HEK293 (cell line): ENCODE measurements around the gene FZR1.

Experiments
- ATF2 ChIP-seq: fragments of 450-650 bp; formaldehyde crosslinking; IDR thresholded peaks from 2 replicates; pipeline ENCODE4 v1.5.1; 2016; ENCODE audit warnings: missing biosample characterization, missing genetic modification characterization, low read depth
- CTCF ChIP-seq: fragments of 450-650 bp; formaldehyde crosslinking; IDR thresholded peaks from 2 replicates; pipeline ENCODE4 v1.5.1; 2016; ENCODE audit warnings: missing biosample characterization, missing genetic modification characterization
- EGR2 ChIP-seq: fragments of 450-650 bp; formaldehyde crosslinking; IDR thresholded peaks from 2 replicates; pipeline ENCODE4 v1.5.1; 2016; ENCODE audit warnings: low read depth, missing biosample characterization, missing genetic modification characterization
- HIC1 ChIP-seq: fragments of 450-650 bp; formaldehyde crosslinking; IDR thresholded peaks from 2 replicates; pipeline ENCODE4 v1.5.1; 2016; ENCODE audit warnings: missing biosample characterization, missing genetic modification characterization
- SP2 ChIP-seq: fragments of 450-650 bp; formaldehyde crosslinking; IDR thresholded peaks from 2 replicates; pipeline ENCODE4 v1.5.1; 2016; ENCODE audit warnings: missing biosample characterization, missing genetic modification characterization
- SP3 ChIP-seq: fragments of 450-650 bp; formaldehyde crosslinking; IDR thresholded peaks from 2 replicates; pipeline ENCODE4 v1.5.1; 2016; ENCODE audit warnings: missing biosample characterization, missing genetic modification characterization
- ZBTB1 ChIP-seq: fragments of 450-650 bp; formaldehyde crosslinking; IDR thresholded peaks from 2 replicates; pipeline ENCODE4 v1.5.1; 2016; ENCODE audit warnings: missing biosample characterization, missing genetic modification characterization
- ZFP69B ChIP-seq: fragments of 450-650 bp; formaldehyde crosslinking; IDR thresholded peaks from 2 replicates; pipeline ENCODE4 v1.5.1; 2016; ENCODE audit warnings: missing biosample characterization, missing genetic modification characterization
- ZNF112 ChIP-seq: fragments of 450-650 bp; formaldehyde crosslinking; IDR thresholded peaks from 2 replicates; pipeline ENCODE4 v1.5.0; 2017; ENCODE audit warnings: missing biosample characterization, missing genetic modification characterization
- ZNF133 ChIP-seq: fragments of 450-650 bp; formaldehyde crosslinking; IDR thresholded peaks from 2 replicates; pipeline ENCODE4 v1.5.1; 2016; ENCODE audit warnings: missing biosample characterization, missing genetic modification characterization
- ZNF214 ChIP-seq: fragments of 450-650 bp; formaldehyde crosslinking; IDR thresholded peaks from 2 replicates; pipeline ENCODE4 v1.5.1; 2017; ENCODE audit warnings: missing biosample characterization, mild to moderate bottlenecking, missing genetic modification characterization, borderline replicate concordance
- ZNF324 ChIP-seq: fragments of 450-650 bp; formaldehyde crosslinking; IDR thresholded peaks from 2 replicates; pipeline ENCODE4 v1.5.1; 2016; ENCODE audit warnings: missing biosample characterization, missing genetic modification characterization
- ZNF335 ChIP-seq: fragments of 450-650 bp; formaldehyde crosslinking; conservative IDR thresholded peaks from 2 replicates; pipeline ENCODE4 v1.5.1; 2016; ENCODE audit warnings: missing biosample characterization, missing genetic modification characterization
- ZNF366 ChIP-seq: fragments of 450-650 bp; formaldehyde crosslinking; conservative IDR thresholded peaks from 2 replicates; pipeline ENCODE4 v1.5.1; 2016; ENCODE audit warnings: missing biosample characterization, missing genetic modification characterization
- ZNF488 ChIP-seq: fragments of 450-650 bp; formaldehyde crosslinking; IDR thresholded peaks from 2 replicates; pipeline ENCODE4 v1.5.1; 2016; ENCODE audit warnings: missing biosample characterization, missing genetic modification characterization
- ZNF560 ChIP-seq: fragments of 450-650 bp; formaldehyde crosslinking; IDR thresholded peaks from 2 replicates; pipeline ENCODE4 v1.5.1; 2017; ENCODE audit warnings: missing biosample characterization, missing genetic modification characterization, borderline replicate concordance
- ZNF692 ChIP-seq: fragments of 450-650 bp; formaldehyde crosslinking; IDR thresholded peaks from 2 replicates; pipeline ENCODE4 v1.5.1; 2016; ENCODE audit warnings: missing biosample characterization, missing genetic modification characterization
- ZNF76 ChIP-seq: fragments of 450-650 bp; formaldehyde crosslinking; IDR thresholded peaks from 2 replicates; pipeline ENCODE4; 2016; ENCODE audit warnings: low read depth, missing biosample characterization, missing genetic modification characterization, borderline replicate concordance
- ZSCAN4 ChIP-seq: fragments of 450-650 bp; formaldehyde crosslinking; IDR thresholded peaks from 2 replicates; pipeline ENCODE4 v1.5.1; 2017; ENCODE audit warnings: missing biosample characterization, missing genetic modification characterization

The FZR1 gene

GRCh38 chr19:3573858-3574637 is 67.9 kb downstream of the FZR1 start (continued):
- TF ChIP-seq CTCF (tag by site-specific recombination): no peak
- peak; percentile 96 for TF ChIP-seq SP3 (tag by site-specific recombination)
- TF ChIP-seq ZBTB1: no peak
- TF ChIP-seq ZNF112 (tag by site-specific recombination): no peak
- no peak for TF ChIP-seq ZNF366 (tag by site-specific recombination)
- TF ChIP-seq ZNF692: peak; percentile 91
- no peak for TF ChIP-seq ZSCAN4
- TF ChIP-seq SP2 (tag by site-specific recombination): peak; percentile 96
- no peak for TF ChIP-seq ZNF76
- no peak for TF ChIP-seq ZNF560
- no peak for TF ChIP-seq ZNF133 (tag by site-specific recombination)
- no peak for TF ChIP-seq ZNF488
- peak; percentile 86 for TF ChIP-seq EGR2 (tag by site-specific recombination)
- peak; percentile 87 for TF ChIP-seq ZFP69B (tag by site-specific recombination)
- peak; percentile 91 for TF ChIP-seq HIC1 (tag by site-specific recombination)
- TF ChIP-seq ZNF335 (tag by site-specific recombination): 0 out of 2 replicates have a peak, but pooled peaks have one; percentile 1
- no peak for TF ChIP-seq ATF2
- TF ChIP-seq ZNF324 (tag by site-specific recombination): no peak
- no peak for TF ChIP-seq ZNF214 (tag by site-specific recombination)
